GM21529 (cell line): ENCODE data around the gene IQGAP3.
"Not testable (repeated sequence)": the region's sequence is repeated elsewhere in the genome, so short reads cannot be mapped to it uniquely, and the experiment has no call there.

Experiments
- ATAC-seq: cut with Tn5 transposase; IDR thresholded peaks from one replicate; pipeline ENCODE4 v1.9.1; 2021; ENCODE audit not compliant: unreplicated experiment

The IQGAP3 gene, protein sequence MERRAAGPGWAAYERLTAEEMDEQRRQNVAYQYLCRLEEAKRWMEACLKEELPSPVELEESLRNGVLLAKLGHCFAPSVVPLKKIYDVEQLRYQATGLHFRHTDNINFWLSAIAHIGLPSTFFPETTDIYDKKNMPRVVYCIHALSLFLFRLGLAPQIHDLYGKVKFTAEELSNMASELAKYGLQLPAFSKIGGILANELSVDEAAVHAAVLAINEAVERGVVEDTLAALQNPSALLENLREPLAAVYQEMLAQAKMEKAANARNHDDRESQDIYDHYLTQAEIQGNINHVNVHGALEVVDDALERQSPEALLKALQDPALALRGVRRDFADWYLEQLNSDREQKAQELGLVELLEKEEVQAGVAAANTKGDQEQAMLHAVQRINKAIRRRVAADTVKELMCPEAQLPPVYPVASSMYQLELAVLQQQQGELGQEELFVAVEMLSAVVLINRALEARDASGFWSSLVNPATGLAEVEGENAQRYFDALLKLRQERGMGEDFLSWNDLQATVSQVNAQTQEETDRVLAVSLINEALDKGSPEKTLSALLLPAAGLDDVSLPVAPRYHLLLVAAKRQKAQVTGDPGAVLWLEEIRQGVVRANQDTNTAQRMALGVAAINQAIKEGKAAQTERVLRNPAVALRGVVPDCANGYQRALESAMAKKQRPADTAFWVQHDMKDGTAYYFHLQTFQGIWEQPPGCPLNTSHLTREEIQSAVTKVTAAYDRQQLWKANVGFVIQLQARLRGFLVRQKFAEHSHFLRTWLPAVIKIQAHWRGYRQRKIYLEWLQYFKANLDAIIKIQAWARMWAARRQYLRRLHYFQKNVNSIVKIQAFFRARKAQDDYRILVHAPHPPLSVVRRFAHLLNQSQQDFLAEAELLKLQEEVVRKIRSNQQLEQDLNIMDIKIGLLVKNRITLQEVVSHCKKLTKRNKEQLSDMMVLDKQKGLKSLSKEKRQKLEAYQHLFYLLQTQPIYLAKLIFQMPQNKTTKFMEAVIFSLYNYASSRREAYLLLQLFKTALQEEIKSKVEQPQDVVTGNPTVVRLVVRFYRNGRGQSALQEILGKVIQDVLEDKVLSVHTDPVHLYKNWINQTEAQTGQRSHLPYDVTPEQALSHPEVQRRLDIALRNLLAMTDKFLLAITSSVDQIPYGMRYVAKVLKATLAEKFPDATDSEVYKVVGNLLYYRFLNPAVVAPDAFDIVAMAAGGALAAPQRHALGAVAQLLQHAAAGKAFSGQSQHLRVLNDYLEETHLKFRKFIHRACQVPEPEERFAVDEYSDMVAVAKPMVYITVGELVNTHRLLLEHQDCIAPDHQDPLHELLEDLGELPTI (N-terminal part only)

GRCh38 chr1:156571919-156572662 is at the start of gene IQGAP3:
TSS of gene IQGAP3 (minus strand) at chr1:156572565. CDS start at chr1:156572529, 36 bp downstream.
- peak; percentile 91 for ATAC-seq

DNA sequence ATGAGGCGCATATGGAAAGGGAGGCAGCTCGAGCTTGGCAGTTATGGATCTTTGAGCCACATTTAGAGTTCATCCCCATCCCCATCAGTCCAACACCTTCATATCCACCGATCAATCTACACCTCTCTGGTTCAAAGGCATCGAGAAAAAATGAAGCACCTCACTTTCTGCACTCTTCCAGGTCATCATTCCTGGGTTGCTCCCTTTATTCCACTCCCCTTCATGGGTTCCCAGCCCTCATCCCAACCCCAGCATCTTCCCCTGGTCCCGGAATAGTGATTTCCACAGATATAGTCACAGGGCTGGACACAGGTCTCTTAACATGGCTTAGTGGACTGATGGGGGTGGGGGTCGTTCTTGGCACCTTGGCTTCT is 47.2 kb upstream of the IQGAP3 start:
- ATAC-seq: no peak

DNA sequence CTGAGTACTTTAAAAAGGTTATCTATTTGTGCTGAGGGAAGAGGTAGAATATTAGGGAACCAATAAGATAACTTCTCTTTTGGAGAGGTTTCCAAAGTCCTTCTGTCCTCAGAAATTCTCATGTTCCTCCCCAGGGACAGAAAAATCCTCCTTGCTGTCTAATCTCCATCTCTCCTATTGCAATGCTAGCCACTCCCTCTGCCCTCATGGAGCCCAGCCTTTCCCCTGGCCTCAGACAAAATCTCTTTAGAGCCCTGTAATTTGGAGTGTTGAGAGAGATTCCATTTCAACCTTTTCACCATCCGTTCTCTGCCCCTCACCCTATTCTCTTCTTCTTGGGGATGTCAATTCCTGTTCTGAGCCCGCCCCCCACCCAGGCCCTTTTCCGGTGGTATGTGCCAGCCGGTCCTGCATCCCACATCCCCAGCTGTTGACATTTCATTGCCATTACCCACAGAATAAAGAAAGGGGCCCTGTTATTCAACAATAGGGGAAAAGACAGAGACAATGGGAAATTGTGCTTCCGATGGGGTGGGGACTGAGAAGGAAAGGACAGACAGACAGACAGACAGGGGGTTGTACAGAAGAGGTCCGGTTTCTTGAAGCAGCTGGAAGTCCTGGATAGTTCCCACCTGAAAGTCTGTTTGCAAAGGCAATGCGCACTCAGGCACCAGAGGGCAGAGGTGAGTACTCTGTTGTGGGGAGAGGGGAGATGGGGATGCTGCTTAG is 46.7 kb upstream of the IQGAP3 start, which contains the start of gene HAPLN2:
Gene HAPLN2 (plus strand): TSS at position 563 of the 729 bp plus-strand sequence. CDS start 4,076 bp downstream, outside the sequence.
- ATAC-seq: no peak

DNA sequence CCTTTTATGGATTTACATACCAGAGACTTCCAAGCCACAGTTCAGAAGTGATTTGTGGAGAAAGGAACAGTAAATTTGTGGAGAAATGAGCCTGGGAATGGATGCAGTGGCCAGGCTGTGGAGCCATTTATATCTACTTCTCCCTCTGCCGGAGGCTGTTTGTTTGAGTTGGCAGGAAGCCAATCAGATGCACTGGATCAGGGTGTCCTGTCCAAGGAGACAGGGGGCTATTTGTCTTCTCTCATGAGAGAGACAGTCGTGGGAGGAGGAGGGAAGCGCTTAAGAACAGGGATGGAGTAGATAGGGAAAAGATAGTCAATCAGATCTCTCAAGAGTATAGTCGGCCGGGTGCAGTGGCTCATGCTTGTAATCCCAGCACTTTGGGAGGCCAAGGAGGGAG is 44.1 kb upstream of the IQGAP3 start:
- ATAC-seq: no peak

- ATAC-seq: no peak
Observed at GRCh38 chr1:156615946-156616345, 43.6 kb upstream of the IQGAP3 start.

DNA sequence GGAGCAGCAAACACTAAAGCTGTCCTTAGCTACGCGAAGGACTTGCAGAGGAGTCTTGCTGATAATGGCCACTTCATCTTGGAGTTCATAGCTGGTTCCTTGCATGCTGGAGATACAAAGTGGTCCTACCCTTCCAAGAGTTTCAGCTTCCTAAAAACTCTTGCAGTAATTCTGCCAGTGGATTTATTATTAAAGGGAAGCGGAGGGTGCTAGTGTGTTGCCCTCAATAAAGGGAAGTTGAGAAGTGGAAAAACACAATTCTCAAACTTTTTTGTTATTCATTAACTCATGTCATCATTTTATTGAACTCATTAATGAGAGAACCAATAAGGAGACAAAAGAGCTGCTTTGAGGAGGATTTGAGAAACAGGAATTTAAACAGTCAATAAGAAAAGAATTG is 40.3 kb upstream of the IQGAP3 start:
- no peak for ATAC-seq

GRCh38 chr1:156610072-156610471 is 37.7 kb upstream of the IQGAP3 start:
- ATAC-seq: not testable (repeated sequence)

GRCh38 chr1:156608981-156609380 is 36.6 kb upstream of the IQGAP3 start:
- peak; percentile 72 for ATAC-seq

DNA sequence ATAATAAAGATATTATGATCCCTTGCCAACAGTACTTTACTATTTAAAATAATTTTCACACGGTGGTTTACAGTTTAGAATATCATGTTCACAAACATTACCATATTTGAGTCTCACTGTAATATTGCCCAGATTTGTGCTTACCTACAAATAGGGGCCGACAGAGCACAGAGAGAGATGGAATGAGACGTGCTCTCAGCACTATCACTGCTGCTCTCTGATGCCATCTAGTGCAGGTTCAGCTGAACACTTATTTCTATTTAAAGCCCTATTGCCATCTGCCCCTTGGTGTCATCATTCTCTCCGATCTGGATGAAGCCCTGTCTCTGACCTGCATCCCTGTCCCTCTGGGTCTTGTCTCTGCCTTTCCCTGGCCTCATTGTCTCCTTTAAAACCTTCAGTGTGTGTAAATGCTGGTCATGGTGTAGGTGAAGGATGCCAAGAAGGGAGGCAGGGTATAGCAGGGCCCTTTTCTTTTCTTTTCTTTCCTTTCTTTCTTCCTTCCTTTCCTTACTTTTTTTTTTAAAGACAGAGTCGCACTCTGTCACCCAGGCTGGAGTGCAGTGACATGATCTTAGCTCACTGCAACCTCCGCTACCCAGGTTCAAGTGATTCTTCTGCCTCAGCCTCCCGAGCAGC is 35.8 kb upstream of the IQGAP3 start:
- ATAC-seq: peak; percentile 75

- ATAC-seq: not testable (repeated sequence)
Observed at GRCh38 chr1:156607344-156607743, 35.0 kb upstream of the IQGAP3 start.

- no peak for ATAC-seq
Observed at GRCh38 chr1:156602557-156602993, 30.2 kb upstream of the IQGAP3 start.

- no peak for ATAC-seq
Observed at GRCh38 chr1:156601892-156602291, 29.5 kb upstream of the IQGAP3 start.

DNA sequence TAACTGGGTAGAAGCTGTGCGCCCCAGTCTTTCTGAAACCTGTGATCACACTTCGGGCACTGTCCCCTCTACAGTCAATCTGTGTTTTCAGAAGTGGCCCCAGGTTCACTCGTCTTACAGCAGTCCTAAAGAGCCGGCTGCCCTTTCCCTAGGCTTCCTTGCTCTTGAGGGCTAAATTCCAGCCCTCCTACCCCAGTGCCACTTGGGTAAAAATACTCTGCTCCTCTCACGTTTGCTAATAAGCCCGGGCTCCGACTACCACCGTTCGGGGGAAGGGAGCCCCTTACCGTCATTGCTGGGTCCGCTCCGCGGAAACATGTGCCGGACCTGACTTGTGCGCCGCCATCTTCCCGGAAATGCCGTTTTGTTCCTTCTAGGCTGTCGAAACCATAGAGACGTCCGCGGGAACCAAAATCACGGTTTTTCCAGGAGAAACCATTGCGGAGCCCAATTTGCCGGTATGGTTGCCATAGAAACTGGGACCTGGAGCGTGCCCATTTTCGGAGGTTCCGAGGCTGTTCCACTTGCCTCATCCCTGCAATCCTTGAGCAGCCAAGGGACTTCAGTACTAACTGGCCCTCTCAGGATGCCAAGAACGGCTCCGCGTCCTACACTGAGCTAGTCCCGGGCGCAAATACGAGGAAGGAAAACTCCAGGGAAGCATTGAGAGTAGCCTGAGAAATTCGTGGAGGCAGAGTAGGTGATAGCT is 28.9 kb upstream of the IQGAP3 start, which contains the start of gene GPATCH4:
Gene GPATCH4 (minus strand): TSS at position 358 of the 709 bp plus-strand sequence.
- ATAC-seq: peak; percentile 74

- ATAC-seq: no peak
Observed at GRCh38 chr1:156600733-156601121, 28.4 kb upstream of the IQGAP3 start.

DNA sequence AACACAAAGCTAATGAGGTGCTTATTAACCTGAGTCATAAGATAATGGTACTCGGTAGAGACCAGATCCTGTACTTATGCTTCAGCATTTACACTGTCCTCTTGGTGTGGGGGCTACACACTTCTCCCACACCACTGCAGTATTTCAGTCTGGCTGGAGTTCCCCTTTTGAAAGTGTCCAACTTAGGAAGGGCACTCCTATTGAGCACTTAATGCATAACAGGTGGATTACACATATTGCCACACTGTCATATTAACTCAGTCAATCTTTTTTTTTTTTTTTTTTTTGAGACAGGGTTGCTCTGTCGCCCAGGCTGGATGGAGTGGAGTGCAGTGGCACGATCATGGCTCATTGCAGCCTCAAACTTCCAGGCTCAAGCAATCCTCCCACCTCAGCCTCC is 27.4 kb upstream of the IQGAP3 start:
- no peak for ATAC-seq

- no peak for ATAC-seq
Observed at GRCh38 chr1:156598731-156599432, 26.5 kb upstream of the IQGAP3 start.

DNA sequence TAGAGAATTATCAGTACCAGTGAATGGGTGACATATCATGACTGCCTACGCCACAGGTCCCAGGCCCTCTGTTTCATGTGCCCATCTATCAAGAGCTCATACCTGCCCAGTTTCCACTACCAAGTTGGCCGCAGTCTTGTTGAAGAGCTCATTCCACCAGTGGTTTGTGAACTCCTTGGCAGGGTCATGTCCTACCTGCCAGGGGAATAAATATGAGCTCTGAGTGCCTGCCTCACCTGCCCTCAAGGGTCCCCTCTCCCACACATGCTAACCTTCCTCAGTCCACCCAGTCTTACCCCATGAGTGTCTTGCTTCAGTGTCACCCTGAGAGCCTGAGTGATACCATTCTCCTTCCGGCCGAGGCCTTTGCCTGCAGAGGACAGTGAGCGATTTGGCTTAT is 25.8 kb upstream of the IQGAP3 start:
- no peak for ATAC-seq

GRCh38 chr1:156596426-156596825 is 24.1 kb upstream of the IQGAP3 start:
- no peak for ATAC-seq
